Heart right ventricle (tissue), 16 donors: ENCODE data around the gene CDH18. TPM values are rescaled to one million over a fixed set of nuclear protein-coding genes. Genes with fewer than 3 reads are reported as not detected.

Source experiments
- ATAC-seq, 8 donors: fragments of 200-7000 bp; cut with Tn5 transposase; one replicate each; pipeline ENCODE4 v1.9.1; 2020; ENCODE audit warnings: mild to moderate bottlenecking in 8 of 8, moderate library complexity in 8 of 8, moderate number of reproducible peaks in 1 of 8
- DNase-seq, 2 donors: peaks; one replicate each; pipeline ENCODE4 v3.0.0-alpha.2; 2020
- H3K27ac ChIP-seq, 10 donors: fragments of 200-600 bp; sonication (generic) in 2 of 10; one replicate each; pipeline versions ENCODE4 v1.5.0 to v1.8.0; 2020 to 2022; ENCODE audit warnings: mild to moderate bottlenecking in 3 of 10
- H3K27me3 ChIP-seq, 7 donors: fragments of 200-600 bp; one replicate each; pipeline ENCODE4 v1.8.0; 2021 to 2022; ENCODE audit warnings: mild to moderate bottlenecking in 2 of 7
- H3K36me3 ChIP-seq, 9 donors: fragments of 200-600 bp; sonication (generic) in 1 of 9; one replicate each; pipeline versions ENCODE4 v1.5.0 to v1.8.0; 2020 to 2022; ENCODE audit warnings: mild to moderate bottlenecking in 2 of 9
- H3K4me1 ChIP-seq, 9 donors: fragments of 200-600 bp; sonication (generic) in 1 of 9; one replicate each; pipeline versions ENCODE4 v1.5.0 to v1.8.0; 2020 to 2022; ENCODE audit warnings: mild to moderate bottlenecking in 4 of 9
- H3K4me3 ChIP-seq, 10 donors: fragments of 200-600 bp; sonication (generic) in 2 of 10; one replicate each; pipeline versions ENCODE4 v1.5.0 to v1.8.0; 2020 to 2022; ENCODE audit warnings: mild to moderate bottlenecking in 7 of 10, moderate library complexity in 2 of 10
- H3K9me3 ChIP-seq, 11 donors: fragments of 200-600 bp in 10 of 11; sonication (generic) in 2 of 11; one replicate each; pipeline versions ENCODE4 v1.5.0 to v1.8.0; 2013 to 2022; ENCODE audit warnings: mild to moderate bottlenecking in 2 of 11, control low read depth in 1 of 11, moderate library complexity in 1 of 11
- WGBS, 2 donors: extraction: QIAGEN DNeasy Blood & Tissue Kit; methylation state at CpG; one replicate each; pipeline ENCODE4 v1.1.7; 2013; ENCODE audit warnings: inconsistent platforms in 1 of 2; 5-methylcytosine and 5-hydroxymethylcytosine counted together
- intact Hi-C, 10 donors: fragments of 100-400 bp; cut with DNase I; formaldehyde crosslinking; loops; one replicate each; pipeline versions ENCODE4 v1.11.1 to v1.14.2; 2022
- polyA plus RNA-seq, 2 donors: library from polyadenylated mRNA; stranded (reverse); fragments of 200-250 nt; gene quantifications; one replicate each; pipeline ENCODE4 v1.2.3, GENCODE V29; 2013
- total RNA-seq, 10 donors: library from RNA; stranded (reverse); fragmentation: NEBNext Ultra II Directional in 3 of 10; extraction: Animal tissue kit (Norgen Biotek cat#: 25700) in 3 of 10; gene quantifications; one replicate each; pipeline versions ENCODE4 v1.2.1 to v1.2.4, GENCODE V29; 2021 to 2023
- TF ChIP-seq, protein P1 (sequence below), 9 donors: fragments of 200-600 bp; sonication (generic) in 2 of 9; IDR thresholded peaks; one replicate each; pipeline versions ENCODE4 v1.5.0 to v1.8.0; 2021 to 2022; ENCODE audit warnings: antibody characterized with exemption in 9 of 9, mild to moderate bottlenecking in 5 of 9, moderate library complexity in 1 of 9
- donor health status: Arrhythmogenic right ventricular cardiomyopathy.
- donor health status: ischemic (EF 13 %, LVEDD 7.1; RV severe dilation, severe dysfunction).
- donor health status: healthy with polysubstance abuse.
- donor health status: DM: no; HTN: yes; CAD: no.
- donor health status: DM: no; HTN: no; CAD: no.
- donor health status: ischemic (EF 25% LVEDD 6.9; RV normal size, moderate dysfunction).
- donor health status: ischemic (EF 25% LVEDD 5.7; RV mildly dilated, moderate dysfunction).
- donor health status: healthy.
- donor health status: DM: yes; HTN: yes; CAD: no.
- donor health status: Ischemic cardiomyopathy.
- donor health status: ischemic (EF 35%, LVEDD 5.7; RV mildly dilated, moderate dysfunction).
- donor health status: nonischemic (EF 11% LVEDD 7.7; RV severe dilation, severe dysfunction).
- donor health status: DM: yes; HTN: yes; CAD: no.
- donor health status: PGD.
- donor health status: ischemic (EF 29% LVEDD 5.4; RV normal size, mild dysfunction).
- donor health status: nonischemic (EF 23%, LVEDD 6.1; RV moderate dilation, normal function).

The CDH18 gene
- total and polyA plus RNA-seq, 12 donors, result not detected

DNA sequence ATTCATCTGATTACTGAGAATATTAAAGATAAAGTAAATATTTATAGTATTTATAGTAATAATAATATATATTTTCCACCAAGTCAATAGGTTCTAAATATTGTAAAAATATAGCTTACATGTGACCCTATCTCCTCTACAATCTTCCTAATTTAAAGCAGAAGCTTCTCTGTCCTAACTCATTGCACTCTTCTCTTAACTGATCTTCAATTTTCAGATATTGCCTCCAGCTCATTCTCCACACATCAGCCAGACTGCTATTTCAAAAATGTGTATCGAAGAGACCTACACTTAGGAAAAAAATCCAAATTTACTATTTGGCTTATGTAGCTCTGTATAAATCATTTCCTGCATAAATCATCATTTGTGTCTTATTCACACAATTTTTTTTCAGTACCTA is 47.8 kb downstream of the CDH18 start:
- intact Hi-C loops, result no loop called here
- Histone ChIP-seq H3K4me3 (no peak overlapping the region), H3K36me3 (no peaks in the 10 kb centered on the region), H3K27ac (no peak overlapping the region), H3K4me1 (no peaks in the 10 kb centered on the region), H3K9me3 (peaks cover 0 to 3% (median 0%) of the 10 kb centered on the region in 11 donors), H3K27me3 (no peaks in the 10 kb centered on the region)
- ATAC-seq (no peak), DNase-seq (no peak)
- 76 to 83% methylated on average over 1 of the region's 1 CpG for WGBS, 2 donors
- TF ChIP-seq, protein P1, sequence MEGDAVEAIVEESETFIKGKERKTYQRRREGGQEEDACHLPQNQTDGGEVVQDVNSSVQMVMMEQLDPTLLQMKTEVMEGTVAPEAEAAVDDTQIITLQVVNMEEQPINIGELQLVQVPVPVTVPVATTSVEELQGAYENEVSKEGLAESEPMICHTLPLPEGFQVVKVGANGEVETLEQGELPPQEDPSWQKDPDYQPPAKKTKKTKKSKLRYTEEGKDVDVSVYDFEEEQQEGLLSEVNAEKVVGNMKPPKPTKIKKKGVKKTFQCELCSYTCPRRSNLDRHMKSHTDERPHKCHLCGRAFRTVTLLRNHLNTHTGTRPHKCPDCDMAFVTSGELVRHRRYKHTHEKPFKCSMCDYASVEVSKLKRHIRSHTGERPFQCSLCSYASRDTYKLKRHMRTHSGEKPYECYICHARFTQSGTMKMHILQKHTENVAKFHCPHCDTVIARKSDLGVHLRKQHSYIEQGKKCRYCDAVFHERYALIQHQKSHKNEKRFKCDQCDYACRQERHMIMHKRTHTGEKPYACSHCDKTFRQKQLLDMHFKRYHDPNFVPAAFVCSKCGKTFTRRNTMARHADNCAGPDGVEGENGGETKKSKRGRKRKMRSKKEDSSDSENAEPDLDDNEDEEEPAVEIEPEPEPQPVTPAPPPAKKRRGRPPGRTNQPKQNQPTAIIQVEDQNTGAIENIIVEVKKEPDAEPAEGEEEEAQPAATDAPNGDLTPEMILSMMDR (IDR thresholded peaks at IDR 0.05), result no peak

DNA sequence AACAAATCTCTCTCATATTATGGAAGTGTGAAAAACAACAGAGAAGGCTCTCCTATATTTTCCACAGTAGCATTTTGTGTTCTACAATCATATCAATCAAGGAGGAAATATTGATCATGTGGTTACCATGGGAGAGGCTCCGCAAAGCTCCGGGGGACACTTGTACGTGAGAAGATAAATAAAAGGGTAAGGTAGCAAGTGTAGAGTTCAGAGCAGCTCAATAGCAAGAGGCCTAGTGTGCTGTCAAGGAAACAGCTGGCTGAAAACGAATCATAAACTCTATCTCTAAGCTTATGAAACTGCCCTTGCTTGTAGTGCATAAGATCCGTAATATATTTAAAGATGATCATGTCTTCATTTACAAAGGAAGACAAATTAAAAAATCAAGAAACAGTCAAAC is 57.5 kb downstream of the CDH18 start:
- Histone ChIP-seq H3K27ac (no peak overlapping the region), H3K27me3 (no peaks in the 10 kb centered on the region), H3K36me3 (no peaks in the 10 kb centered on the region), H3K4me1 (no peaks in the 10 kb centered on the region), H3K4me3 (no peak overlapping the region), H3K9me3 (no peaks in the 10 kb centered on the region)
- 58 to 62% methylated on average over 5 of the region's 5 CpGs for WGBS, 2 donors
- intact Hi-C loops, result no loop called here
- TF ChIP-seq, protein P1 (IDR thresholded peaks at IDR 0.05), result no peak
- ATAC-seq (no peak), DNase-seq (no peak)

DNA sequence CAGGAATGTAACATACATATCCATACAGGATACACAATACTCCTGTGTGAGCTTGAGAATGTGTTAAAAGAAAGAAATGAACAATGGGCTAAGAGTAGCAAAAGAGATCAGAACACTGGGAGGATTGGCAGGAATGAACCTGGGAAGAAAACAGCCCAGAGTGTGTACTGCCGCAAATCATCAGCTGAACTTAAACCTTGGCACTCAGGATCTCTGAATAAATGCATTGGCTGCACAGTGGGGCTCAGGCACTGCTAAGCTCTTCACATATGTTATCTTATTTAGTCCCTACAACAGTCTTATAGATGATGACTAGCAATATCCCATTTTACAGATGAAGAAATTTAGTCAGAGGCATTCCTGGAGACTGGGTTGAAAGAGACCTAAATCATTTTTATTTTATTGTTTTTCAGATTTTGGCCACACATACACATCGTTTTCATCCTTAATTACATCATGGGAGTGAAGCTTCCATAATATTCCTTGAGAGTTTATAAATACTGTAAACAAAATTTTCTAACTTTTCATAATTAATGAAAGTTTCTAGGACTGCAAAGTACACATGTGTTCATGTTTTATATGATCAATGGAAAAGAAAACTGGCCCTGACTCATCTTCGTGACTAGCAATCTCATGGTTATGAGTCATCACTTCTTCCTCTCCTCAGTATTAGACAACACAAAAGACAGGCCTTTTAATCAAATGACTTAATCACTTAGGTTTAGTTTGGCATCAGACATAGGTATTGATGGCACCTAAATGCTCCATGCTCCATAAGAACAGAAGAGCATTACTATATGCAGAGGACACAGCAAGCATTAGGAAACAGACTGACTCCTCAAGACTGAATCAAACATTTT is 59.2 kb downstream of the CDH18 start:
- Histone ChIP-seq H3K27ac (no peak overlapping the region), H3K36me3 (no peaks in the 10 kb centered on the region), H3K27me3 (no peaks in the 10 kb centered on the region), H3K4me1 (no peaks in the 10 kb centered on the region), H3K4me3 (no peak overlapping the region), H3K9me3 (peaks cover 0 to 4% (median 0%) of the 10 kb centered on the region in 11 donors)
- no peak for ATAC-seq
- 74 to 78% methylated on average over 3 of the region's 3 CpGs for WGBS, 2 donors
- TF ChIP-seq, protein P1 (IDR thresholded peaks at IDR 0.05), result no peak
- DNase-seq, result no peak
- intact Hi-C loops, result no loop called here

DNA sequence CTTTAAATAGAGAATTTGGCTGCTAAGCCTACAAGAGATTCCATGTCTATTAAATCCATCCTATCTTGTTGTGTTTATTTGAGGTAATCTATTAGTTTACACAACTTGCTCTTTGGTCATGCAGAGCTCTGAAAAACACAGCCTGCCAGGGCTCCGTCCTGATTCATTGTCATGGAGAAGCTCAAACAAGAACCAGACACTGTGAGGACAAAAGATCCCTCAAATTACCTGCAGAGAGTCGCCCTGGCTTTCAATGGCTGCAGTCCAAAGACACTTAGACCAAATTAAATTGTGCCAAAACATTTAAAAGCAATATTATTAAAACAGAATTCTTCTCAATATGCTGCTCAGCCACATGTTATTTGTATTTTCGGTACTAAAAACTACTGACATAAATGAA is 60.1 kb downstream of the CDH18 start:
- Histone ChIP-seq H3K27ac (no peak overlapping the region), H3K4me1 (no peaks in the 10 kb centered on the region), H3K9me3 (peaks cover 0 to 4% (median 0%) of the 10 kb centered on the region in 11 donors), H3K36me3 (no peaks in the 10 kb centered on the region), H3K27me3 (no peaks in the 10 kb centered on the region), H3K4me3 (no peak overlapping the region)
- intact Hi-C loops, result no loop called here
- DNase-seq, result no peak
- ATAC-seq, result no peak
- 31 to 45% methylated on average over 3 of the region's 3 CpGs for whole genome bisulfite sequencing, 2 donors
- TF ChIP-seq, protein P1 (IDR thresholded peaks at IDR 0.05), result no peak
